HG02885 (cell line): Measurements from ENCODE around the gene ZNF780A.
"Not testable (repeated sequence)": the region's sequence is repeated elsewhere in the genome, so short reads cannot be mapped to it uniquely, and the experiment has no call there.

Source experiments
- ATAC-seq: cut with Tn5 transposase; IDR thresholded peaks from one replicate; pipeline ENCODE4 v1.9.1; 2021; ENCODE audit warnings: mild to moderate bottlenecking; ENCODE audit not compliant: unreplicated experiment, poor library complexity

ZNF780A gene

DNA sequence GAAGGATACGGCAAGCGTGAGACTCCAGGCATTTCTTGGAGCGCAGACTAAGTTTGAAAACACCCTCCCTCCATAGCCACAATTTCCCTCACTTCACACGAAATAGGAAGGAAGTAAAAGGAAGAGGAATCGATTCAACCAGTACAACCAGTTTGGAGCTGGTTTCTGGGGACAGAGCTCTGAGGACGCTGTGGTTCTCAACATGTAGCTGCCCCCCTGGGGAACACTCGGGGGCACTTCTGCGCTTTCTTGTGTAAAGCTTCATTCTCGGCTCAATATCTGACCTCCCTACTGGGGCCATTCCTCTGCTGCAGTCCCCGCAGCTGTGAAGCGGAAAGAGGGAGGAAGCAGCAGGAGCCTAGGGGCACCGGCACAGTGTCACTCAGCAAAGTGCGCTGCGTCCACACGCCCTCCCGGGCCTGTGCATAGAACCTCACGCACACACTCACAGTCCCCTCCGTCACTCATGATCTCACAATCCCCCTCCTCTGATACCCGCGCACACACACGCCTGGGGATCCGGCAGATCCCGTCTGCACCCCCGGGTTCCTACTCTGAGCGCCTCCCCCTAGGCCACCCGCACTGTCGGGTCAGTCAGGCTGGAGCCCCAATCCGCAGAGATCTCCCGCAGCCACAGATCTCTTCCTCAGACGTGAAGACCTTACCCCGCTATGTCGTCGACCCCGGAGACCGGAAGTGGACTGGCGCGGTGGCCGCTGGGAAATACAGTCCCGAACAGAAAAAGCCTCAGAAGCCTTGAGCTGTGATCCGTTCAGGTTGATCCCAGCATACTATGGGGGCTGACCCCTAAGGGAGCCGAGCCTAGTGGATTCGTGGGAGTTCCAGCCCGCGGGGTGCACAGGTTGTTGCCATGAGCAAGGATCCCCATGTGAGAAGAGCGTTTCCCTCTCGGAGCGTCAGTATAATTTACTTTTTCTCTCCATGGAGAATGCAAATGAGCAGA is at the start of gene ZNF780A:
Gene ZNF780A, minus strand, starts transcription at position 703 of the 964 bp plus-strand sequence. CDS start 6,190 bp downstream, outside the sequence.
- ATAC-seq: peak; percentile 84

DNA sequence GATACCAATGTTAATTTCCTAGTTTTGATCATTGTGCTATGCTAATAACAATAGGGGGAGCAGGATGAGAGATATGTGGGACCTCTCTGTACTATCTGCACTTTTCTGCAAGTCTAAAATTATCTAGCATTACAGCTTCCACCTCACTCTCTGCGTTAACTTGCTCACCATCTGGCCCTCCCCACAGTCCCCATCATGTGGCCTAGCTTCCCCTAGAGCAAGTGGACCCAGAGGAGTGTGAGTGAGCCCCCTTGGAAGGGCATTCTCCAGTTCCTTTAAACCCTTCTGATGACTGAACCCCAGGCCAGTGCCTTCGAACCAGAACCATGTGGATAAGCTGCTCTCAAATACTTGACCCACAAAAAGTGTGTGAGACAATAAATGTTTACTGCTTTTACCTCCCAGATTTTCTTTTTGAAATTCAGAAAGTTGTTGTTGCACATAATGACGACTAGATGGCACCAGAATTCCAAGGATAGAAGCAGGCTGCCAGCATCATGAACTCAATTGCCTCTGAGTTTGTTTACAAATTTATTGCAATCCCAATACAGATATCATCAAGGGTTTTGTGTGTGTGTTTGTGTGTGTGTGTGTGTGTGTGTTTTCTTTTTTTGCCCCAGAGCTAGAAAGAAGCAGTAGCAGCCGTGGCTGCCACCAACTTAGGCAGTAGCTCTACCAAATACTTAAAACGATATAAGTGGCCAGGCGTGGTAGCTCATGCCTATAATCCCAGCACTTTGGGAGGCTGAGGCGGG is 49.0 kb upstream of the ZNF780A start:
- no peak for ATAC-seq

DNA sequence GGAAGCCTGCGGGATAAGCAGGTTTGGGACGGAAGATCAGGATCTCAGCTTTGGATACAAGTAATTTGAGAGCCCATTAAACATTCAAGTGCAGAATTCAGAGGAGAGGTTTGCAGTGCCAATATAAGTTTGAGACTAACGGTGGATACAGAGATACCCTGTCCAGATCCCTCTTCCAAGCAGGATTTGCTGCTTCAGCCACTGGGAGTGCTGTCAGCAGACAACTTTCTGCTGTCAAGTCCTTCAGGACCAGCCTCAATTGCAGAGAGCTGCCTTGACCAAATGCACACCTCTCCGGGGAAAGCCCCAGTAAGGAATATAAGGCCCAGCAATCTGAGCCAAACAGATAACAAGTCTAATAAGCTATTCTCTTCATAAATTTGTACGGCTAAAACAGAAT is 46.1 kb upstream of the ZNF780A start:
- no peak for ATAC-seq

DNA sequence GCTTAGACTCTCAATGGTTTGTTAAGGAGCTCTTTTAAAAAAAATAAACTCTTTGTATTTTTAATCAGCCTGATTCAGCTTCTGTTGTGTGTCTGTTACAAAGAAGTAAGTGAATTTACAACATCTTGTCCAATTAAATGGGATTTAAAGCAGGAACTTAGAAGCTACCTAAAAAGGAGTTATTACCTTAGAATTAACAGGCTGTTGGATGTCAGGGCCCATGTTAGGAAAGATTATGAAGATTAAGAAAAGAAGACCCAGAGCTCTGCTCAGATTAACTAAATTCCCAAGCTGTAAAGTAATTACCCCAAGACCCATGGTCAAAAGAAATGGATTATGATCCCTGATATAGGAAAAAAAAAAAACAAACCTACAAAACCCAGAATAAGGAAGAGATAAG is 44.1 kb upstream of the ZNF780A start:
- no peak for ATAC-seq

DNA sequence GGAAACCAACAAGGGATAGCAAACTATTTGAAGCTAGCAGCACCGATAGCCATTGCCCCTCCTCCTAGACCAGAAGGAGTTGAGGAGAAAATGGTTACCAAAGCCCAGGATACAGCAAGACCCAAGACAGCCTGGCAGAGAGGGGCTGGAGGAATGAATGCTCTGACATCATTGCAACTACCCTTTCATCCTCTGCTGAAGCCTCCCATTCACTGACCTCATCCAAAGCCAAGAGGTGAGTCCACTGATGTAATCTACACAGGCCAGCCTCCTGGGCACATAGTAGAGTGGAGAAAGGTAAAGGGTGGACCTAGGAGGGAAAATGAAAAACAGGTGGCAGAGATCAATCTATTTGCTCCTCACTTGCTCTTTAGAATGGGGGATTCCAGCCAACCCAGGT is 42.7 kb upstream of the ZNF780A start:
- ATAC-seq: no peak

DNA sequence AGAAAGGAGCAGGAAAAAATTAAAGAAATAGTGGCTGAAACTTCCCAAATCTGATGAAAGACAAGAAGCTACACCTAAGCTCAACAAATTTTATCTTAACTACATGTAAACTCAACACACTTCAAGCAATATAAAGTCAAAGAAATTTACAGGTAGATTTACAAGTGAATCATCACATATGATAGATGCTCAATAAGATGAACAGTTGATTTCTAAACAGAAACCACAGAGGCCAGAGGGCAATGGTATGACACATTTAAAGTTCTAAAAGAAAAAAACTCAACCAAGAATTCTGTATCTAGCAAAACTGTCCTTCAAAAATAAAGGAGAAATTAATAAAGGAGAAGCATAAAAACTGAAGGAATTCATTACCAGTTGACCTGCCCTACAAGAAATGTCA is 39.3 kb upstream of the ZNF780A start:
- ATAC-seq: no peak

DNA sequence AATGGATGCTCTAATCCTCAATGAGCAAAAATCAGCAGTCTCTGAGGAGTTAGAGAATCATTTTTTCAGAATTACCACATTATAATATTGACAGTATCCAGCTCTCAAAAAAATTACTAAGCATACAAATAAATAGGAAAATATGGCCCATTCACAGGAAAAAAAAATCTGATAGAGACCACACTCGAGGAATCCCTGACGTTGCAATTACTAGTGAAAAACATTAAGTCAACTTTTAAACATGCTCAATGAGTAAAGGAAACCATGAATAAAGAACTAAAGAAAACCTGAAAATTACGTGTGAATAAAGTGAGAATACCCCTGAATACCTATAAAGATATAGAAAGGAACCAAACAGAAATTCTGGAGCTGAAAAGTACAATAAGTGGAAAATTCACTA is 38.7 kb upstream of the ZNF780A start:
- no peak for ATAC-seq

DNA sequence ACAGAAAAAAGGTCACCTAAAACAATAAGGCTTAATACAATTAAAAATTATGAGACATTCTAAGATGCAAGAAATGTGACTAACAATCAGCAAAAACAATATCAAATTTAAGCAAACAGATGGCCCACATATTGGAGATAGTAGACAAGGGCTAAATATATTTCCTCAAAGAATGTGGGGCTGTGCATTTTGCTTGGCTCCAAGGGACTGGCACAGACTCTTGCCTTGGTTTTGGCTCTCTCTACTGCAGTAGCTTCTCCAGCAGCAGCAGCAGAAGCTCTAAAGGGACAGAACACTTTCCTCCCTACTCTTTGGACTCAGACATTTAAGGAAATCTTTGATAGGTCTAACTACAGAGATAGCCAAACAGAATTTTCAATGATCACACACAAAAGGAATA is 38.2 kb upstream of the ZNF780A start:
- ATAC-seq: no peak

DNA sequence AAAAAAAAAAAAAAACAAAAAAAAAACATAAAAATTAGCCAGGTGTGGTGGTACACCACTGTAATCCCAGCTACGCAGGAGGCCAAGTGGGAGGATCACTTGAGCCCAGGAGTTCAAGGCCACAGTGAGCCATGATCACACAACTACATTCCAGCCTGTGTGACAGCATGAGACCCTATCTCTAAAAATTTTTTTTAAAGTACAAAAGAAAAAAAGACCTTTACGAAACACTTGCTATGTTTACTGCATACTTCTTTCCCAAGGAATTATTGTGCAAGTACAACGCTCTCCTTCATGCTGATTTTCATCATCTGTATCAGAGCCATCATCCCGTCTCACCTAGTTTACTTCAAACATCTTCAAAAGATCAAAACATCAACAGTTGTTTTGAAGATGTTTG is 28.6 kb upstream of the ZNF780A start:
- ATAC-seq: no peak

DNA sequence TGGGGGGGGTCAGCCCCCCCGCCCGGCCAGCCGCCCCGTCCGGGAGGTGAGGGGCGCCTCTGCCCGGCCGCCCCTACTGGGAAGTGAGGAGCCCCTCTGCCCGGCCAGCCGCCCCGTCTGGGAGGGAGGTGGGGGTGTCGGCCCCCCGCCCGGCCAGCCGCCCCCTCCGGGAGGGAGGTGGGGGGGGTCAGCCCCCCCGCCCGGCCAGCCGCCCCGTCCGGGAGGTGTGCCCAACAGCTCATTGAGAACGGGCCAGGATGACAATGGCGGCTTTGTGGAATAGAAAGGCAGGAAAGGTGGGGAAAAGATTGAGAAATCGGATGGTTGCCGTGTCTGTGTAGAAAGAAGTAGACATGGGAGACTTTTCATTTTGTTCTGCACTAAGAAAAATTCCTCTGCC is 27.9 kb upstream of the ZNF780A start:
- not testable (repeated sequence) for ATAC-seq

DNA sequence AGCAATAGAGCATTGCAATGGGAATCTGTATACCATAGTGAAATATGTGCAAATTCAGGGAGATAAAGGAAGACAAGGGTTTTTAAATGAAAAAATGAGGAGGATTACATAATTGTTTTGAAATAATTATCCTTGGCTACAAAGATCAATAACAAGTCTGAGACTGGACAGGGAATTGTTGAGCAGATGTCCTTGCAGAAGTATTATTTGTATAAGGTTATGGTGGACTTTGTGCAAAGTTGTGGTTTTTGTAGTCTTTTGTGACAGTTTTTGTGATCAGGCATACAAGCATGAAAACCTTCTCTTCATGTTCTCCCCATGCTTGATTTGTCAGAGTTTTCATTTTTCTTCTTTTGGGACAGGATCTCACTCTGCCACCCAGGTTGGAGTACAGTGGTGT is 25.3 kb upstream of the ZNF780A start:
- ATAC-seq: no peak

DNA sequence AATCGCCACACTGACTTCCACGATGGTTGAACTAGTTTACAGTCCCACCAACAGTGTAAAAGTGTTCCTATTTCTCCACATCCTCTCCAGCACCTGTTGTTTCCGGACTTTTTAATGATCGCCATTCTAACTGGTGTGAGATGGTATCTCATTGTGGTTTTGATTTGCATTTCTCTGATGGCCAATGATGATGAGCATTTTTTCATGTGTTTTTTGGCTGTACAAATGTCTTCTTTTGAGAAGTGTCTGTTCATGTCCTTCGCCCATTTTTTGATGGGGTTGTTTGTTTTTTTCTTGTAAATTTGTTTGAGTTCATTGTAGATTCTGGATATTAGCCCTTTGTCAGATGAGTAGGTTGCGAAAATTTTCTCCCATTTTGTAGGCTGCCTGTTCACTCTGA is 23.4 kb upstream of the ZNF780A start:
- not testable (repeated sequence) for ATAC-seq

DNA sequence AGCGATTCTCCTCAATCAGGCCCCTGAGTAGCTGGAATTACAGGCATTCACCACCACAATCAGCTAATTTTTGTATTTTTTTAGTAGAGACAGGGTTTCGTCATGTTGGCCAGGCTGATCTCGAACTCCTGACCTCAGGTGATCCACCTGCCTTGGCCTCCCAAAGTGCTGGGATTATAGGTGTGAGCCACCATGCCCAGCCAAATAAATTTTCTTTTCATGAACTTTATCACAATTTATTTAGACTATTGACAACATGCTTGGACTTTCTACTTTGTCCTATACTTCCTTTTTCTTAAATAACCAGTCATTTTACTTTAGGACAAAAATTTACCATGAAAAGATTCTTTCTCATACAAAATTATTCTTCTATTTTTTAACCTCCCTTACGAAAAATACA is 21.5 kb upstream of the ZNF780A start:
- ATAC-seq: not testable (repeated sequence)

DNA sequence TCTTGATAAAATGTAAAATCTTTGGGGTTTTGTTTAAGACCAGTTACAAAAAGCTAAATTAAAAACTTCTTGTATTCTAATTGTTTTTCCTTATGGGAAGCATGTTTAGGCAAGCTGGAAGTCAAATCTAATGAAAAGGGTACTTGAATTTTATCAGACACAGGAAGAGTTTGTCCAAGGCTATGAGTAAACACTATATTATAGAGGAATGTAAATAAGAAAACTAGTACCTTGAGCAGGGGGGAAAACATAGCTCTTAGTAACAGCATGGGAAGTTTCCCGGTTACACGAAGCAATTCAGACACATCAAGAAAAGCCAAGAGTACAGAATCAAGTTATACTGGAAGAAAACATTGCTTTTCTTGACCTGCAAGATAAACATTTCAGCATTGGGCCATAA is 19.8 kb upstream of the ZNF780A start:
- ATAC-seq: no peak

DNA sequence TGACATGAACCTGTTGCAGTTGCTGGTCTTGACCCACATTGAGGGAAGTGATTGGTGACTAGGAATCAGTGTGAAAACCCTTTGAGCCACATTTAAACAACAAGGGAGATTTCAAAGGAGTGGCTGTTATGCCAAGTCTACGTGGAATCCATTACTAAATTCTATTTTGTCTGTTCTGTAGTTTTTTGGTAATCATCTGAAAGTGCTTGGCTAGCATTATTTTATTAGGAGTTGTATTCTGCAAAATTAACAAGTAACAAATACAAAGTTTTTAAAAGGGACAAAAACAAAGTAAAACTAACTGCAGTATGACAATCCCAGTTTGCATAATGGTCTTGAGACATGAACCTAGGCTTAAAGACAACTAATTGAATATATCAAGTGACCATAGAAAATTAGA is 14.0 kb upstream of the ZNF780A start:
- ATAC-seq: no peak

DNA sequence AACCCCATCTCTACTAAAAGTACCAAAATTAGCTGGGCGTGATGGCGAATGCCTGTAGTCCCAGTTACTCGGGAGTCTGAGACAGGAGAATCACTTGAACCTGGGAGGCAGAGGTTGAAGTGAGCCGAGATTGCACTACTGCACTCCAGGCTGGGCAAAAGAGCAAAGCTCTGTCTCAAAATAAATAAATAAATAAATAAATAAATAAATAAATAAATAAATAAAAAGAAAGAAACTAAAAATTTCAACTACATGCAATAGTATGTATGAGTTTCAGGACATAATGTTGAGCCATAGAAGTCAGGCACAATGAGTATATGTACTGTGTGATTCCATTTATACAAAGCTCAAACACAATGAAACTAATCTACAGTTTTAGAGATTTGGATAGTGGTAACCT is 12.9 kb upstream of the ZNF780A start:
- no peak for ATAC-seq

DNA sequence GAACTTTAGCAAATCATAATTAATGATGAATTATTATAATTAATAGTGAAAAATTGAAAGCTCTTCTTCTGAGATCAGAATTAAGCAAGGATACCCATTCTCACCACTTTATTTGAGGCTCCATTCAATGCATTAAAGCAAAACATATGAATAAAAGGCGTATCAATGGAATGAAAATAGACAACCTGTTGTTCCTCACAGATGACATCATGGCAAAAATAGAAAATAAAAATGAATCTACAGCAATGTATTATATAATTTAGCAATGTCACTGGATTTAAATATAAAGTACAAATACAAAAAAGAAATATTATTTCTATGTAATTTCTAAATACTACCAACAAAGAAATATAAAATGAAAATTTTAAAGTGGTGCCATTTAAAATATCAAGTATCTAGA is 11.1 kb upstream of the ZNF780A start:
- no peak for ATAC-seq

DNA sequence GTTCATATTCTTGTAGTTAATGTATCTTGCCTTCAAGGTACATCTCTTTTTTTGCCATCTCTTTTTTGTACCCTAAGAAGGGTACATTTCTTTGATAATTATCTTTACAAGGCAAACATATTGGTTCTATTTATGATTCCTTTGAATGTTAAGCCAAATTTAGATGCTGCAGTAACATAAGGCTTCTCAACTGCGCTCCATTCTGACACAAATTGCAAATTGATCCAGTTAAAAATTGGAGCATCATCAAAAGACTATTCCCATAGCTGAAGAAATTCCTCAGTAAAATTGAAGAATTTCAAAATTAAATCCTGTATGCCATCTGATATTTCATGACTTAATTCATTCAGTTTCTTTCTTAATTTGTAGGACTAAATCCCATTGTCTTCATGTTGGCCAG is 2.7 kb upstream of the ZNF780A start:
- ATAC-seq: no peak

DNA sequence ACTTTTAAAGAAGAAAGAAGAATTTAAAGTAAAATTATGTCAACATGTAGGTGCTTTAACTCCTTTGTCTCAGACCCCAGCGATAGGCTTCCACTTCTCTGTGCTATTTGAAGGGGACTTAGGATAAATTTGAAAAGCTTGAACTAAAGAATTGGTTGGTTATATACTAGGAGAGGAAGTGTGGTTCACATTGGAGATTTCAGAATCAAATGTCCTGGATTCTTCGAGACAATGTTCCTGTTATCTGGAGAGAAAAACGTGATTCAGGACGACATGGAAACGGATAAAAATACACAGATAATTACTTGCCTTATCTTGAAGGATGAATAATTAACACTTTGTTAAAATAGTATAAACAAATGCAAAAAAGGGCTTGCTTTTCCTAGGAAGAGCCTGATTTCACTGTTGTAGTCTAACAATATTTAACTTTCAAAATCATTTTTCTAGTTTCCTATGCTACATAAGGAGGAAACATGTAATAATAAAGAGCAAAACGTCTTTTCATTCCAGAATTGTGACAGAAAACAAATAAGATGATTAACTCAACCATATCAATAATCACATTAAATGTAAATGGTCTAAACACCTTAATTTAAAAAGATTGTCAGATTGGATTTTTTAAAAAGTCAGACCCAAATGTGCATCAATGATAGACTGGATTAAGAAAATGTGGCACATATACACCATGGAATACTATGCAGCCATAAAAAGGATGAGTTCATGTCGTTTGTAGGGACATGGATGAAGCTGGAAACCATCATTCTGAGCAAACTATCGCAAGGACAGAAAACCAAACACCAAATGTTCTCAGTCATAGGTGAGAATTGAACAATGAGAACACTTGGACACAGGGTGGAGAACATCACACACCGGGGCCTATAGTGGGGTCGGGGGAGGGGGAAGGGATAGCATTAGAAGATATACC is 724 bp upstream of the ZNF780A start:
- ATAC-seq: no peak

DNA sequence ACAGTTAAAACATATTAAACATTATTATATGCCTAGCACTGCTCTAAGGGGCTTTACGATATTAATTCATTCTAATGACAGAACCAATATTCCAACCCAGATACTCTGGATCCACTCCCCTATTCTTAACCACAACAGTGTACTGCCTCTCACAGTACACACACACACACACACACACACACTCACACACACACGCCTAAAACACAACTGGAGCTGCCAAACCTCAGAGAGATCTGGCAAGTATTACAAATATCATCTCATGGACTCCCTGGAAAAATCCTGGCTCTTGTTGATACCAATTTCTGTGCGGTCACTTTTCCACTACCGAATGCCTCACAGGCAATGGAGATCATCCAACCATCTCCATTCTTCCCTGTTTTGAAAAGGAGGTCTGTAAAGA is 1.3 kb downstream of the ZNF780A start:
- no peak for ATAC-seq
